ENCODE measurements around the gene IRF8.

GRCh38 chr16:85859818-85860125, 39.2 kb upstream of the IRF8 start:
- TF ChIP-seq CTCF (IDR thresholded peaks at IDR 0.05; ENCODE audit: insufficient read depth, low read depth, low read length) (no peak), EZH2 (IDR thresholded peaks at IDR 0.05; ENCODE audit: insufficient read depth, low read length) (no peak)

All from astrocyte (in vitro differentiated cells and primary cell).